NCI-H82 (cell line): ENCODE measurements around the gene LRRC18.
A peak's percentile ranks its signal among the peaks of the same experiment; 100 is the strongest.

Experiments used
- DNase-seq: peaks from one replicate; lab custom pipeline; 2025; lab: John Stamatoyannopoulos, UW

The LRRC18 gene

DNA sequence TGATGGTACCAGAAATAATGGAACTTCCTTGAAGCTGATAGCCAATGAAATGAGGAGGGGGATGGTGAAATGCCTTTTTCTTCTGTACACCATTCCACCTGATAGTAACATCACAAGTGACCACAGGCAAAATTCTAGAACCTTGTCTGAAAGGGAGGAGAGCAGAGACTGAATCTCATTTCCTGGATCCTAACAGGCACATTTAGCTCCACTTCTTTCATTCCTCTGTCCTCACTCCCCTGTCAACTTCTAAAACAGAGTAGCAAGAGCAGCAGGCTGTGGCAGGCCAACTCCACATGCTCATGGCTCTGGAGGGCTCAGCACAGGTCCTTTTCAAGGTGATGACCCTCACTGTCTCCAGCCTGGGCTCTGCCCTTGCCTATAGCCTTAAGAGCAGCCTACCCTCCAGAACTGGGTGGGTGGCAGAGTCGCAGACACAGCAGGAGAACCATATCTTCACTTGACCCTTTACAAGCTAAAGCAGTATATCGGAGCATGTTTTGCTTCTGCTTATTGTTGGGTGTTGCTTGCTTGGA is at the start of gene LRRC18:
Gene LRRC18, minus strand, starts transcription at position 51 of the 536 bp plus-strand sequence. CDS start 25,685 bp downstream, outside the sequence.
- DNase-seq, result no peak

DNA sequence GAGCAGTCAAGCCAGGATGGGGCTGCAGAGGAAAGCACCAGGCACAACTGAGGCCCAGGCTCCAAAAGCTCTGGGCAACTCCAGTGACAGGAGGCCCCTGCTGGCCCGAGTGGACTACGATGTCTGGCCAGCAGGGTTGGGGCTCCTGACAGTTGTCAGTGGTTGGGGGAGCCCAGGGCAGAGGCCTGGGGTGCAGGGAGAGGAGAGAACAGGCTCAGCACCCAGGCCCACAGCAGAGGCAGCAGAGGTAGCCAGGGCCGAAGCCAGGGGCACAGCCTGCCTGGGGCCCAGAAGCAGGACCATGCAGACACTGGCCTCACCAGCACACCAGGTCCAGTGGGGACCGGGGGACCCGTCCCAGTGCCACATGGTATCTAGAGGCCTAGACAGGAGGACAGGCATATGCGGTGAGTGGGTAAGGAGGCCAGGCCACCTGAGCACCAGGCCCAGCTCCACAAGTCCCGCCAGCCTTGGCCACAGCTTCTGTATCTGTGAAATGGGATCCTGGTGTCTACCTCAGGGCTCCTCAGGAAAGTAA is 46.0 kb upstream of the LRRC18 start:
- DNase-seq, result no peak

DNA sequence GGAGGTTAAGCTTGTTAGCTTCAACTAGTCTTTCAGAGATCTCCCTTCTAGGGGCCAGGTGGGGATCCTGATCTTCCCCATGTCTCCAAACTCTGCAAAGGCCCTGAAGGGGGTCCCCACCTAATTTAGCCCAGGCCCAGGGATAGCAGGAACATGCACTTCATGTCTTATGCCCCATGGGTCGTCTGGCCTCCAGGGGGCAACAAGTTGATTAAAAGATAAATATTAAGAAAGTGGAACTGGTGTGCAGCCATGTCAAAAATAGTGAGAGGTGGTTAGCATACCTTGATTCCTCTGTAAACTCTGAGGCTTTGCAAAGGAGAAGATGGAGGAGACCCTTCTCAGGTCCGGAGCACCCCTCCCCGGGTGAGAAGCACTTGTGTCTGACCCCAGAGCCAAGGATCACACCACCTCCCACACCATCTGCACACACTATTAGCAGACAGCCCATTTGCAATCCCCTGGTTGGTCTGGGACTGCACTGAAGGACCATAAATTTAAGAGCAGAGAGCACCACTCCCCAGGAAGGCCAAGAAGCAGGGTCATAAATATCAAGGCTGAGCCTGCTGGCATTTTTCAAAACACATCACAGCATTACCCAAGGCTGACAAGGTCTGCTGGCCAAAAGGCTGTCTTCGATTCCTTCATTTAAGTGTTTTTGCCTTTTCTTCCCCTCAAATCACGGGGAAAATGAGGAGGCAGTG is 44.2 kb upstream of the LRRC18 start:
- DNase-seq, result no peak

DNA sequence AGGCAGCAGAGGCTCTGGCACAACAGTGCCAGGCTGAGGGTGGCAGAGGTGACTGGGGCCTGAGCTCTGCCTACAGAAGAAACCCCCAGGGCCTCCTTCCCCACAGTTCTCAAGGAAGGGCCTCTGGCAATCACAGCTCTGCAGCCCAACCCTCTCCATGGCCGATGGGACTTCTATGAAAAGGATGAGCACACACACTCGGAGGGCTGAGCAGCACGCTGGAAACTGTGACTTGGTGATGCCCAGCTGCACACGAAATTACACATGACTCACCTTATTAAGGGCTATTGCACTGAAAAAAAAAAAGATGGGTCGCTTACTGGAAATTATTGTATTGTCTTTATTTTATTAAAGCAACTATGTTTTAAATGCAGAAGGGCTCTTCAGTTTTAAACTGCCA is 42.9 kb upstream of the LRRC18 start:
- DNase-seq, result no peak

DNA sequence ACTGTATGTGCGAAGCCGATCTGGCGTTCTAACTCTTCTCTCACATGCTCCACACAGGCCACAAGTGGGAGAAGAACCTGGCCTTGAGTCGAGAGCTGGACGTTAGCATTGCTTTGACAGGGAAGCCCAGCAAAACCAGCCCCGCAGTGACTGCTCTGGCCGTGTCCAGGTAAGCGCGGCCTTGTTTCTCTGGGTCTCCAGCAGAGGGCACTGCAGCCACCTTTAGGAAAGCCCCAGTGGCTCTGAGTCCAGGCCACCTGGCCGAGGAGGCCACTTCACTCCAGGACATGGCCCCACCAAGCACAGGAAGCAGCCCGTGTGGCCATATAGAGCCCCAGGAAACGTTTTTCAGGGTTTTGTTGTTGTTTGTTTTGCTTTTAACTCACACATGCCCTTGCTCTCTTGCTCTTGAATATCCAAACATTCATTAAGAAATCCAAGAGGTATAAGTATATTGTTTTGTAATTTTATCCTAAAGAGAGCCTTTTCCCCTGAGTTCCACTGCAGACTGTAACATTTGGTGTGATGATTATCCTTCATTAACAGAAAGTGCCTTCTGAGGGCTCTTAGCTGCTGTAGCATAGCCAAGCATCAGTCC is 41.8 kb upstream of the LRRC18 start:
- peak; percentile 50 for DNase-seq

DNA sequence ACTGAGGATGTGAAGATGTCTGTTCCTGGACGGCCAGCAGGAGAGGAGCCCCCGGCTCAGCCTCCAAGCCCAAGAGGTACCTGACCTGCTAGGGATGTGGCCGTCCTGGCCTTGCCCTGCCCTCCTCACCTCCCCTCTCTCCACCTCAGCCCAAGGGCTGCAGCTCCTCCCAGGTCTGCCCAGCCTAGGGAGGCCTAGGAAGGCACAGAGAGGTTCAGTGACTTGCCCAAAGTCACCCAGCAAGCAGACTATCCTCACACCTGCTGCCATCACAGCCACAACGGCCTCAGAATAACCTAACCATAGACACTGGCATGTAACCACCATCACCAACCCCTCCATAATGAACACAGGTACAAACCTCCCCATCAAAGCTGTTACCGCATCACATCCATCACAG is 38.7 kb upstream of the LRRC18 start:
- no peak for DNase-seq

DNA sequence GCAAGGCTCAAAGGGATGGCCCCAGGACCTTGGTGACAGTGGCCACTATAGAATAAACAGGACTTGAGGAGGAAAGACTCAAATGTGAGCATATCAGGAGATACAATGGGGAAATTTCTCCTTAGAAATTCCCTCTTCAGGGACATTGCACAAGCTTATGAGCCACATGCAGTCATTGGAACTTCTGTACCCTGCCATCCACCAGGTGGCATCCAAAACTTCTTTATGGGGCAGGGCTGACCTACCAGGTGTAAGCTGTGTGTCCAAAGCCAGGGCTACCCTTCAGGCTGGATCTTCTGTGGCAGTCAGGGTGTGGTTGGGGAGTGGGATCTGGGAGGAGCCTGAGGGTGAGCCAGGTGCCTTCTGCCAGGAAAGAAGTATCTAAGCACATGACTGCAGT is 36.6 kb upstream of the LRRC18 start:
- peak; percentile 0 for DNase-seq

DNA sequence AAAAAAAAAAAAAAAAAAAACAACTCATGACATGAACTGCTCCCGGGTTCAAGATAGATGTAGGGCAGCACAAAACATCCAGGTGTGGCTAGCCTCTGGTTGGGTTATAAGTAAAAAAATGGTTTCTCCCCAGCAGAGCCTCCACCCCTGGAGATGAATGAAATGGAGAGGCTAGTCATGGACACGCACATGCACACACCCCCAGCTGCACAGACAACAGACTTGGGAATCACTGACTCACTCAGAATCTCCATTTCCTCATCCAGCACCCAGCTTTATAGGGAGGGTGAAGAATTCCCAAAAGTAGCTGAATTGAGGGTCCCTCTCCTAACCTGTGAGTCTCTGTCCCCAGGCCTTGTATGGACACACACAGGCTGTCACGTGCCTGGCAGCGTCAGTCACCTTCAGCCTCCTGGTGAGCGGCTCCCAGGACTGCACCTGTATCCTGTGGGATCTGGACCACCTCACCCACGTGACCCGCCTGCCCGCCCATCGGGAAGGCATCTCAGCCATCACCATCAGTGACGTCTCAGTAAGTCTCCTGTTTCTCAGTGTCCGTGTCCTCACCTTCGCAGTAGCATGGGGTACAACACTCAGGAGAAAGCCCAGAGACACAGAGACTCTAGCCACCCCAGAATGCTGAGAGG is 35.0 kb upstream of the LRRC18 start:
- no peak for DNase-seq

DNA sequence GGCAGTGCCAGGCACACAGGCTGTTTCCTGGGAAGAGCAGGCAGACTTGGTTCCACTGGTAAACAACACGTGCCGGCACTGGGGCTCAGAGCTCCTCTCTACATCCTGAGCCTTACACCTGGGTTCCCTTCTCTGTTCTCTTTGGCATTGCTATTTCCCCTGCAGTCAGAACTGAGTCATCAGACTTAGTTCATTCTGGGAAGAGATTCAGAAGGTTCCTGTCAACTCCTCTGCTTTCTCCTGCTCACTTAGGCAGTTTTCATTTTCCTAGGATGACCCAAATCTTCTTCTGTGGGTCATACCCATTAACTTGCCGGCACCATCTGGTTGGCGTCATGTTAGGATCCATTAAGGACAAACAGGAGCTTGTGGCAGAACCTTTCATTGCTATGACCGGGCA is 33.4 kb upstream of the LRRC18 start:
- DNase-seq, result no peak

DNA sequence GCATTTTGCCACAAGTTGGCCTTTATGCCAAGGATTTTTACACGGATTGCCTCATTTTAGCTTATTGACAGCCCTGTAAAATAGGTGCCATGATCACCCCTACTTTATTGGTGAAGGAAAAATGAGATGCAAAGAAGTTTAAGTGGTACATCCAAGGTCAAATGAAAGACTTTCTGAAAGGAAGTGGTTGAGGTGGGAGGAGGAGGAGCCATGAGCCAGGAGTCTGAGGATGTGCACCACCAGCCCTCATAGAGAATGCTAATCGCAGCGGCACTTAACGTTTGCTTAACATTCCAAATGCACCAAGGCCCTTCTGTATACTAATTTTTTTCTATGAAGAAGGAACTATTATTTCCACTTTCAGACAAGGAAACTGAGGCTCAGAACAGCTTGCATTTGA is 31.0 kb upstream of the LRRC18 start:
- no peak for DNase-seq

DNA sequence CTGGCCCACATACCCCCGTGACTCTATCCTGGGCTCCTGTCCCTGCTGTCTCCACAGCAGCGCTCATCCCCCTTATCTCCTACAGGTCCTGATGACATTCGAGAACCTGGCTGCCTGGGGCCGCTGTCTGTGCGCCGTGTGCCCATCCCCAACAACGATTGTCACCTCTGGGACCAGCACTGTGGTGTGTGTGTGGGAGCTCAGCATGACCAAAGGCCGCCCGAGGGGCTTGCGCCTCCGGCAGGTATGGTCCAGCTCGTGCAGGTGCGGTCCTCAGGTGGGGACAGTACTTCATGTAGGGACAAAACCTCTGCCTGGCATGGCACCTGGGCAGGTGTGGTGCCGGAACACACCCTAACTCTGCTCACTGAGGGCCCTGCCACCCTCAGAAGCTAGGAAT is 30.4 kb upstream of the LRRC18 start:
- no peak for DNase-seq

DNA sequence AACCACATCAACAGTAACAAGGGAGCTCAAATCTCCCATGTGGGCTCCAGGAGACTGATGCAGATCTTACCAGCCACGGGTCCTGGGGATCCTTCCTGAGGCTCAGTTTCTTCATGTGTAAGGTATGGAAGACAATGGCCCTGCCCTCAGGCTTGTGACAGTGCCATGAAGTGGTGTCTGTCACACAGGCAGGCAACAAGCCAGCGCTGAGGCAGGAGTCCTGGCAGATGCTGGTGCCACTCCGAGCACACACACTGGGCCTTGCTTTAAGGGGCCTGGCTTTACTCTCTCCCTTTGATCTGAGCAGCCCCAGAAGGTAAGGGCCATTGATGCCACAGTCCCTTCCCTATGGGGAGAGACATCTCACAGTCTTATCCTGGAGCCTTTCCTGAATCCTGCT is 28.4 kb upstream of the LRRC18 start:
- DNase-seq, result no peak

DNA sequence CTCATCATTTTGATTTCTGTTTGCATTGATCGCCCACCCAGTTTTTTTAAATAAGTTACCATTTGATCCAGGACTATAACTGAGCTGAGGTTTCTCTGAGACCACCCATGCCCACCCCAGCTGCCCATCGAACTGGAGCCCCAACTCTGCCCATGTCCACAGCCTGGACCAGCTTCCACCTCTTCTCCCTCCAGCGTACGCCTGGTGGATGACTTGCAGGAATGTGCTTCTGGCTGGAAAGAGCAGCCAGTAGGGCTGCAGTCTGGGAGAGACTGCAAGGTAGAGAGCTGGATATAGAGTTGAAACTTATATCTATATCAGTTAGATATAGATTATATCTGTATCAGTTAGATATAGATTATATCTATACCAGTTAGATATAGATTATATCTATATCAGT is 25.8 kb upstream of the LRRC18 start:
- DNase-seq, result no peak

DNA sequence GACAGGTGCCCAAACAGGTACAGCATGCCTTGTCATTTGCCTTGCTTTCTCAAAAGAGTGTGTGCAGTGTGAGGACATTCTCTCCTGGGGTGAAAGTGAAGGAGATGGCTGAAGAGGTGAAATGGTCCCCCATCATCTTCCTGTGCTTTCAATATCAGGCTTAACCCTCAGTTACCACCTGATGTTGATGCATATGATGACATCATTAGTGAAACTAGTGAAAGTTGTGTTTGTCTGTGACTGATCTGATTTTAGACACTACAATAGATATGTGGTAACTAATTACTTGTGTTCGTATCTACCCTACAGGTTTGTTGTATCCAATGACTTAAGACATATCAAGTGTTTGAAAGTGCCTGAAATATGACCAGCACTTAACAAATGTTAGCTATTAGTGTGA is 24.4 kb upstream of the LRRC18 start:
- no peak for DNase-seq

DNA sequence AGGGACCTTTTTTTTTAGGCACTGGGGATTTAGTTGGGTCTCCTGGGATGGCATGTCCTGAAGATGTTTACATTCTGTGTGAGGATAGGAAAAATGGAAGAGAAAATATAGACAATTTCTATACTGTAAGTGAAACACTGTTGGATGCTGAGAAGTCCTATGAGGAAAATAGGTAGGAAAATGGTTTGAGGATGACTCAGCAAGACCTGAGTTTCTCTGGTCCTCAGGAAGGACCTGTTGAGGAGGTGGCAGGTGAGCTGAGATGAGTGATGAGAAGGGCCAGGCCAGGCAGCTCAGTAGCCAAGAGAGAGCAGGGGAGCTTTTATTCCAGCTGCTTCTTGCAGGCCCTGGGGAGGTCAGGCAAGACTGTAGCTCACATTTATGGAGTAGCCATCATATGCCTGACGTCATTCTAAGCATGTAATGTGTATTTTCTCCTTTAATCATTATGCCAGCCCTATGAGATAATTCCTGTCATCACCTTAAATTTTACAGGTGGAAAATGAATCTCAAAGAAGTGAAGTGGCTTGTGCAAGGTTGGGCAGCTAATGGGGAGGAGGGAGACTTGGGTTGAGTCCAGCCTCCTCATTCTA is 19.1 kb upstream of the LRRC18 start:
- no peak for DNase-seq

DNA sequence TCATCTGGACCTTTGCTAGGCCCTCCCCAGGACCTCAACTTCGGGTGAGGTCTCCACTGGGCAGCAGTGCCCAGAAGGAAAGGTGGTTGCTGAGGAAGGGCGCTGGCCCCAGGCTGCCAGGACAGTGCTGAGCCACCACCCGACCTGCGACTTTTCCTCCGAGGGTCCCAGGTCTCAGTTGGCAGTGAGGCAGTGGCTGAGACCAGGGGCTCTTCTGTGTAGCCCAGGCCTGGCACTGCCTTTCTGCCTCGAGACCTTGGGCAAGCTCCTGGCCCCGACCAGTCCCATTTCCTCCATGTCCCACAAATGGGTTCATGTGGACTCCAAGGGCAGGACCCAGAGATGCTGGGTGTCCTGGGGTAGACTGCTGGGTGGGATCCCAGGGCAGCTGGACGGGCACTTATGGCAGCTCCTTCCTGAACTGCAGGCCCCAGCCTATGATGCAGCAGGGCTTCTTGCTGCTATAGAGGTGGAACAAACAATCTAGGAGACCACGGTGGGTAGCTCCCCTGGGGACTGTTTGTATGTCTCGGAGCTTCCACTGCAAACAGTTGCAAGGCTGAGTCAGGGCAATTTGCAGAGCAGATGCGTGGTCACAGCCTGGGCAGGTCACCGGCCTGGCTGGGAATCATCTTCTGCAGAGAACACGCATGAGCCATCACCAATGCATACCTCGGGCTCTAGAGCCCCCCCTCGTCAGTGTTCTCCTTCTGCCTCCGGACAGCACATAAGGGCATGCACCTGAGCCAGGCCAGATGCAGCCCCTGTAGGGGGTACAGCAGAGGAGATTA is 17.9 kb upstream of the LRRC18 start:
- no peak for DNase-seq

DNA sequence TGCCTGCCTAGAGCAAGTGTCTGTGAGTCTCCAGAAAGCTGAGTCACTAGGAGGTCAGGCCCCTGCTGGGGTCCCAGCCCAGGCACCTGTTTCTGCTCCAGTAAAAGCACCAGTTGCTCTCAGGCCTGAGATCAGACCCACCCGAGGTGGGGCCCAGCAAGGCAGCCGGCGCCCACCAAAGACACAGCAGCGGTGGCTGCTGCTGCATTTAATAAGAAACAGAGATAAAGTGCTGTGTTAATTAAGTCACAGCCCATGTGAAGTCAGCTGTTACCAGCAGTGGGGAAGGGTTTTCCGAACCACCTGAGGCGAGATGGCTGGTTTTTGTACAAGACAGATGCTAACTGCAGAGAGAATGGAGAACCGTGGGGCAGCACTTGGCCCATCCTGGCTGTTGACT is 12.1 kb upstream of the LRRC18 start:
- DNase-seq, result no peak

DNA sequence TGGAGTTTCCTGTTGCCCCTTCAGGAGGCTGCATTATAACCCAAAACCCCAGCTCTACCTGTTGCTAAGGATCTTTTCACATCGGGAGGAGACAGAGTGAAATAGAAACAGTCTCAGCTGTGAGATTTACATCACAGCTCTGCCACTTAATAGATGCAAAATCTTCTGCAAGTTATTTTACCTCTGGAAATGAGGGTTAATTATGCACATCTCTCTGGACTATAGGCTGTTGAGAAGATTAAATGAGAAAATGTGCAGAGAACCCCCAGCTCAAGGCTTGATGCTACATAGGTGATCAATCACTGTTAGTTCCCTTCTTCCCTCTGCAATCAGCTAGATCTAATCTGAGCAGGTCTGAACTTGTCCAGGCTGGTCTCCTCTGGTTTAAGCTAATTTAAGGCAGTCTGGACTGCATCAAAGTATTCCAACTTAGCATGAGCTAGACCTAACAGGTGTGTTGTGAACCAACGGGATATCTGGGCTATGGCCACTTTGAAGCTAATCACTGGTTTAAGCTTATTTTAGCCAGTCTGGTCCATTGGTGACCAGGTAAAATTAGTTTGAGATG is 8.9 kb upstream of the LRRC18 start:
- no peak for DNase-seq

DNA sequence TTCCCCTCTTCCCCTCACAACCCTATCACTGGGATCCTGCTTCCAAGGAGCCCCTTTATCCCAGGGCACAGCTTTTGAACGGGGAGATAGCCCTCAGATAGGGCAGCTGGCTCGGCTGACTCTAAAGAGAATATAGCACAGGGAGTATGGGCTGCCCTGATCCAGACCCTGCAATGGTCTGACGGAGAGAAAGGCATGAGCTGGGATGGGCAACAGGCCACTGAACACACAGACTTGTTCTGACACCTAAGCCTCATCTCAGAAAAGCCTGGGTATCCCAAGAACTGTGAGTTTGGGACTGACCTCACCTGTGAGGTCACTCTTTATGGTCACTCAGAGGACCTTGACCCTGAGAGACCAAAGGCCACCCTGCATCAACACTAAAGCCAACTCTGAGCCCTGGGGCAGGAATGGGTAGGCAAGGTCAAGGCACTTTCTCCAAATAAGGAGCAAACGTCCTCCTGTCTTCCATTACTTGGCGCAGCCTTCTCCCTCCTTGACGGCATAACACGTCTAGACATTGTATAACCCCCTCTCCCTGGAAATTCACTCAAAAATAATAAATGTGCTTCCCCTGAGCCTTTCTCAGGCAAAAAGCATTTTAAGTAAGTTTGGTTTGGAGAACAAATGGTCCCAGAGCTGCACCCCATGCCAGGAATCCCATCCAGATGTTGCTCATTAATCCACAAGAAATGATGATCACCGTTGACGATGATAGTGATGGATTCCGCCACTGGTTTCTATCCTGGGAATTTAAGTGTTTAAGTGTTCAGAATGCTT is 8.2 kb upstream of the LRRC18 start:
- DNase-seq, result no peak

DNA sequence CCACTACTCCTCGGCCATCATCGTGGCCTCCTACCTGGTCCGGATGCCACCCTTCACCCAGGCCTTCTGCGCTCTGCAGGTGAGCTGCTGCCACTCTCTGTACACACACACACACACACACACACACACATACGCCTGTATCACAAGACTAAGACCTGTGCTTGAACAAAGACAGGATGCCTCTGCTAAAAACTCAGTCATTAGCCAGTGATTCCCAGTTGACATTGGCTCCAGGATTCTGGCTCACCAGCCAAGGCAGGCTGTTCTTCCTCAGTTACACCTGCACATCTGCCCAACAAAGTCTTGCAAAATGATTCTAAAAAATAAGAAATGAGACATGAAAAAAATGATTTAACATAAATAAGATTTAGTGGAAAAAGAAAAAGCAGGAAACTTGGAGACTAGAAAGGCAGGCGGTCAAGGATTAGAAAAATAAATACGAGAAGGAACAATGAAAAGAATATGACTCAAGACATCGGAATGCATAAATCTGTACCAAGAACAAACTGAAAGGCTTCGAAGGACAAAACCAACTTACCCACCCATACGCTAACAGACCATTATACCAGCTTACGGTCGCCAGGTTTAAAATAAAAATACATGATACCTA is 7.4 kb upstream of the LRRC18 start:
- no peak for DNase-seq
